ENCODE measurements around the gene PIGBOS1.
"Not testable (repeated sequence)": the region's sequence is repeated elsewhere in the genome, so short reads cannot be mapped to it uniquely, and the experiment has no call there.

Gene PIGBOS1

DNA sequence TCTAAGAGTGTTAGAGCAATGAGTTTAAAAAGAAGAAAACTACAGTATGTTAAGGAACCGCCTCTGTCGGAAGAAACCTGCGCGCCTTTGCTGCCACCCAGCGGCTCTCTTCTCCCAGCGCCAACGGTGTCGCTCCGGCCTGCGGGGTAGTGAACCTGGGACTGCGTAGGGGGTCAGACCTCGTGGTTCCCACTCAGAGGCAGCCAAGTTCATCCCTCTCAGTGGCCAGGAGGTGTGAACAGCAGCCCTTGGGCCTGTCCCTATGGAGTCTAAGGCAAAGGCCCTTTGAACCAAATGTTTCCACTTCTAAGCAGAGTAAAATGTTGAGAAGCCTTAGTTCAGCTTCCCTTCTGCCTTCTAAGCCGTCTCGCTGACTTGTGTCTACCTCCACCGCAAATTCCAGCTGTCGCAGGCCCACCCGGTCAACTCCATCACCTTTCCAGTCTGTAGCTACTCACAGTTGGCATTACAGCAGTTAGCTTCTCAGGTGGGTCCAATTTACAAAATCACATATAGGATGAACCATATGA is 28.3 kb downstream of the PIGBOS1 start:
- DNase-seq (ENCODE audit: low read depth): peak; percentile 73

GRCh38 chr15:55289746-55290527 is 29.0 kb downstream of the PIGBOS1 start, which contains the start of gene RAB27A:
TSS of gene RAB27A (minus strand) at chr15:55289813. CDS start at chr15:55234934, 54,879 bp downstream.
- DNase-seq (ENCODE audit: low read depth): peak; percentile 58

- no peak for DNase-seq (ENCODE audit: low read depth)
These were observed 29.7 kb downstream of the PIGBOS1 start for GRCh38 chr15:55289011-55289745.

GRCh38 chr15:55288006-55288717 is 30.8 kb downstream of the PIGBOS1 start:
- no peak for DNase-seq (ENCODE audit: low read depth)

DNA sequence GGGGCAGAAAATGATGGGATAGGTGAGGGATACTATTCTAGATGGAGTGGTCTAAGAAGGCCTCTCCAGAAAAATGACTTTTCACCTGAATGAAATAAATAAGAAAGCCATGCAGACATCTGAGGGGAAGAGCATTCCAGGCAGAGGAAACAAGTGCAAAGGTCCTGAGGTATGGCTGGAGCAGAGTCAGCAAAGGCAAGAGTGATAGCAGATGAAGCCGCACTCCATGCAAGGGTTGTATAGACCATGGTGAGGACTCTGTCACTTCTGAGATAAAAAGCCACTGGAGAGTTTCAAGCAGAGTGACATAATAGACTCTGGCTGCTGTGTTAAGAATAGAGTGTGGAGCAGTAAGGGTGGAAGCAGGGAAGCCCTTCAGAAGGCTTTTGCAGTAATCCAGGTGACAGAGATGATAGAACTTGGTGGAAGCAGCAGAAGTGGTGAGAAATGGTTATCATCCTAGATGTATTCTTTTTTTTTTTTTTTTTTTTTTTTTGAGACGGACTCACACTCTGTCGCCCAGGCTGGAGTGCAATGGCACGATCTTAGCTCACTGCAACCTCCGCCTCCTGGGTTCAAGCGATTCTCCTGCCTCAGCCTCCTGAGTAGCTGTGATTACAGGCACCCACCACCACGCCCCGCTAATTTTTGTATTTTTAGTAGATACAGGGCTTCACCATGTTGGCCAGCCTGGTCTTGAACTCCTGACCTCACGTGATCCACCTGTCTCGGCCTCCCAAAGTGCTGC is 32.3 kb downstream of the PIGBOS1 start:
- not testable (repeated sequence) for DNase-seq (ENCODE audit: low read depth)

DNA sequence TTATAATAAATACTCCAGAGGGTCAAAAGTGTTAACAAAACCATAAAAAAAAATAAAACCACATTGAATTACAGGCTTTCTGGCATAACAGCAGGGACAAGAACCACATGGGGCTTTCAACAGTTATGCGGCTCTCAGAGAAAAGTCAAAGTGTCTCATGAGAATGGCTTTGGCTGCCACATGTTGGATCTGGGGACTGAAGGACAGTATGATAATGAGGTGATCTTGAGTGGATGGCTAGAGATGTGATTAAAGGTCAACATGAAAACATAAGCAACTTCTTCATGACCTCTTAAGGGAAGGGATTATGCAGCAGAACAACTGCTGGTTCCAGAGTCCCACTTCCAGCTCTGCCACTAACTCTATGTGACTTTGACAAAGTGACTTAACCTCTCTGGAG is 34.5 kb downstream of the PIGBOS1 start:
- no peak for DNase-seq (ENCODE audit: low read depth)

- no peak for DNase-seq (ENCODE audit: low read depth)
These were observed 35.4 kb downstream of the PIGBOS1 start for GRCh38 chr15:55283379-55284147.

- no peak for DNase-seq (ENCODE audit: low read depth)
These were observed 36.6 kb downstream of the PIGBOS1 start for GRCh38 chr15:55282284-55282833.

DNA sequence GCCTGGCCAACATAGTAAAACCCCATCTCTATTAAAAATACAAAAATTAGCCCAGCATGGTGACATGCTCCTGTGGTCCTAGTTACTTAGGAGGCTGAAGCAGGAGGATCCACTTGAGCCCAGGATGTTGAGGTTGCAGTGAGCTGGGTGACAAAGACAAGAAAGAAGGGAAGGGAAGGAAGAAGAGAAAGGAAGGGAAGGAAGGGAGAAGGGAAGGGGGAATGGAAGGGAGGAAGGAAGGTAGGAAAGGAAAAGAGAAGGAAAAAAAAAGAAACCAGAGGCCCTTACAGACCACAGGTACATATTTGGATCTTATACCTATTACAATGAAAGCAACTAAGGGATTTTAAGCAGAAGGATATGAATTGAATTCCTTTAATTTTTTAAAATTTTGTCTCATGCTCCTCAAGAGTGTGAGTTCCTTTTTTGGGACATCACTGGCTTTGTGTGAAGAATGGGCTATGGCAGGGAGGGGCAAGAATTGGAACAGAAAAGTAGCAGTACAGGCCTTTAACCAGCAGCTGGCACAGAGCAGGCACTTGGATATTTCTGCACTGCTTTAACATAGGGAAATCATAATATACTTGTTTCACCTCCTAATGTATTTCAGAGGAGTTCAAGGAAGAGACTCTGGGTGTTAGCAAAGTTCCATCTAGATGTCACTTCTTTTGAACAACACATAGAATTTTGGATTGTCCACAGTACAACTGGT is 37.2 kb downstream of the PIGBOS1 start:
- DNase-seq (ENCODE audit: low read depth): no peak

DNA sequence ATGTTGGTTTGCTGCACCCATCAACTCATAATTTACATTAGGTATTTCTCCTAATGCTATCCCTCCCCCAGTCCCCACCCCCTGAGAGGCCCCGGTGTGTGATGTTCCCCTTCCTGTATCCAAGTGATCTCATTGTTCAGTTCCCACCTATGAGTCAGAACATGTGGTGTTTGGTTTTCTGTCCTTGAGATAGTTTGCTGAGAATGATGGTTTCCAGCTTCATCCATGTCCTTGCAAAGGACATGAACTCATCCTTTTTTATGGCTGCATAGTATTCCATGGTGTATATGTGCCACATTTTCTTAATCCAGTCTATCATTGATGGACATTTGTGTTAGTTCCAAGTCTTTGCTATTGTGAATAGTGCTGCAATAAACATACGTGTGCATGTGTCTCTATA is 38.3 kb downstream of the PIGBOS1 start:
- DNase-seq (ENCODE audit: low read depth): not testable (repeated sequence)

DNA sequence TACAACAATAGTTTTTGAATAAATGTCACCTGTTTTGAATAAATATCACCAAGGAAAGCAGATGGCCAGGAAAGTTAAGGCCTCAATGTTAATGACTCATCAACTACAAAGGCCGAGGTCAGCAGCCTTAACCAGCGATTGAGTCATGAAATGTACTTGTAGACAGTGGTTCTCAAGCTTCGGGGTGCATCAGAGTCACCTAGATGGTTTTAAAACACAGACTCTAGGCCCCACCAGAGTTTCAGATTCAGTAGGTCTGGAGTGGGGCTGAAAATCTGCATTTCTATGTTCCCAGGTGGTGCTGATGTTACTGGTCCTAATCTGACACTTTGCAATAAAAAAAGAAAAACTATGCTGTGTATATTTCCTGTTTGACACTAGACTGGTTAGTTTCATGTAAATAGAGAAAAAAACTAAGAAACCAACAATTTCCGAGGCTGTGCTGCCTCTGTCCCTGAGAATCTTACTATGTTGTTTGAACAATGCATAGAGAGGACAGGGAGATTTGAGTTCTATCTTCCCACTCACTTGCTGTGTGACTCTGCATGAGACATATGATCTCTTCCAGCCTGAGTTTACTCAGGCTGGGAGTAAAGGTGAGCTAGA is 39.1 kb downstream of the PIGBOS1 start:
- no peak for DNase-seq (ENCODE audit: low read depth)

DNA sequence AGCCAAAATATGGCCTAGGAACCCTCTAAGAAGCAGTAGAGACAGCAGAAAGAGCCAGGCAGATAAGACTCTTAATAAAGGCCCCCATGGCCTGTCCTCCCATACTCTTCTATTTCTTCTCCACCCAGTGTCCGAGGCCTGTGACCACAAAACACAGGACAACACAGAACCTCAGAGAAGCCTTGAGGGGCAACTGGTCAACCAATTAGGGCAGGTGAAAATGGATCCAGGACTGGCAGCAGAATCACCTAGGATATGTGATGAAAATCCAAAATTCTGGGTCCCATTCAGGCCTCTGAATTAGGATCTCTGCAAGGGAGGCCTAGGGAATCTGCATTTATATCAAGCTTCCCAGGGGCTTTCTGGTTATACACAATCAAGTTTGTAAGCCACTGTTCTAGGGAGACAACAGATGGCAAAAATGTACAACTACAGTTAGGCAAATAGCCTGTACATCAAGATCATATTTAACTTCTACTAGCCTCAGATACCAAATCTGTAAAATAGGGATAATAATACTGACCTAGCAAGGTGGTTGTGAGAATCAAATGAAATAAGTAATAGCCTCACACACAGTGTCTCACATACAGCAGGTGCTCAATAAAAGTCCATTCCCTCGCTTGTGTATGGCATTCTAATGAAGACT is 39.7 kb downstream of the PIGBOS1 start:
- no peak for DNase-seq (ENCODE audit: low read depth)

DNA sequence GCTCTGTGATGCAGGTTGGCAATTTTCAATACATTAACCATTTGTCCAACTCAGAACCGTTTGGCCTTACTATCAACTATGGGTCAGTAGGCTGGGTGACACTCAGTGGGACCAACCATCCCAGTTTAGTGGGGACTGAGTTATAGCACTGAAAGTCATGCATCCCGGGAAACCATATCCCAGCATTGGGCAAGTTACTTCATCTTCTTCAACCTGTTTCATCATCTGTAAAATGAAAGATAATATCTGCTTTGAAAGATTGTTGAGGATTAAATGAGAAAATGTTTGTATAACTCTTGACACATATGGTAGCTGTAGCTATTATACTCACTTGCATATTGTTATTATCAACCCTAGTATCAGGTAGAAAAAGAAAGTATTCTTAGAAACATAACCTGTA is 41.2 kb downstream of the PIGBOS1 start:
- DNase-seq (ENCODE audit: low read depth): no peak

- no peak for DNase-seq (ENCODE audit: low read depth)
These were observed 41.8 kb downstream of the PIGBOS1 start for GRCh38 chr15:55277116-55277564.

GRCh38 chr15:55276324-55276723 is 42.6 kb downstream of the PIGBOS1 start:
- DNase-seq (ENCODE audit: low read depth): no peak

DNA sequence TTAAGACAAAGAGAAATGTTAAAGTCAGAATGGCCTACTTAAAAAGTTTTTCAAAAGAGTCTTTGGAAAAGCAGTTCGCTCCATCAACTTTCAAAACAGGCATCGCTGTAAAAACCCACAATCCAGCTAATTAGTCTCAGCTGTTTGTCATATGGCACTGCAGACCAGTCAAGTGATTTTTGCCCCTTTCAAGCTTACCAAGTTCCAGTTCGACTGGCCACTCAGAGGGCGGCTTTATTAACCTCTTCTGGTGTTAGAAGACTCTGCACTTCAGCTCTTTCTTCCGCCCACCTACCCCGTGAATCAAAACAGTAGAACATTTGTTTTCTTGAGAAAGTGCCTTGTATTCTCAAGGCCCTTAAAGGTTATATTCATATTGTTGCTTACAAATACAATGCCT is 48.6 kb downstream of the PIGBOS1 start:
- DNase-seq (ENCODE audit: low read depth): no peak

DNA sequence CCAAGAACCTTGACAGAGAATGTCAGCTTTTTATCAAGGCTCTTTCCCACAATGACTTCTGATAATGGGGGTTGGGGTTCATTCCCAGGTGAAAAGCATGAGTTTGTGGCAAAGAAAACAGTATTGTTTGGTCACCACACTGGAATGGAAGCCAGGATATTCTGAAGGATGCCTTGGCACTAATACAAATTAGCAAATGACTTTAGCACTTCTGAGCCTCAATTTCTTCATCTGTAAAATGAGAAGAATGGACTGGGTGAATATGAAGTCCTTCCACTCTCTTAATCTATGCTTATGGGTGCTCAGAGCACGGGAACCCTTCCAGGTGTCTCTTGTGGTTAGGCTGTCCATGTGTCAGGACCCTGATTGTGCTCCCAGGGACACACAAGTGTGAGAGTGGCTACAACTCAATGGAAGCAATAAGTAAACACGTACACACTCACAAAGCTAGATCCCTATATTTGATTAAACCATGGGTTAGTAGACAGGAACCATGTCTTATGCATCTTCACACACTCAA is 50.7 kb downstream of the PIGBOS1 start:
- no peak for DNase-seq (ENCODE audit: low read depth)

- DNase-seq (ENCODE audit: low read depth): peak; percentile 43
These were observed 51.3 kb downstream of the PIGBOS1 start for GRCh38 chr15:55267401-55268175.

Data from stimulated activated CD8-positive, alpha-beta memory T cell treated with anti-CD3 and anti-CD28 coated beads, Interleukin-7, amount 100 ng/mL, for 24 hours (primary cell).